WERI-Rb-1 (cell line): ENCODE results near the gene DNPH1.

Experiments used
- DNase-seq: peaks from one replicate; pipeline ENCODE4 v3.0.0-alpha.2; 2020
- H3K27ac ChIP-seq: fragments of 250-450 bp; sonication (Bioruptor Pico); 2 replicates; pipeline ENCODE4 v1.5.1; 2020; ENCODE audit warnings: mild to moderate bottlenecking, moderate library complexity
- H3K27me3 ChIP-seq: fragments of 250-450 bp; sonication (Bioruptor Pico); 2 replicates; pipeline ENCODE4 v1.5.1; 2021; ENCODE audit warnings: mild to moderate bottlenecking, low read depth, moderate library complexity; ENCODE audit not compliant: insufficient read depth, severe bottlenecking
- H3K36me3 ChIP-seq: fragments of 250-450 bp; sonication (Bioruptor Pico); 2 replicates; pipeline ENCODE4 v1.5.1; 2020; ENCODE audit warnings: mild to moderate bottlenecking, moderate library complexity
- H3K4me3 ChIP-seq: 2 replicates; pipeline ENCODE4 v1.5.1; 2011; ENCODE audit warnings: low read depth, mild to moderate bottlenecking, control low read depth, low read length
- H3K9me3 ChIP-seq: fragments of 250-450 bp; sonication (Bioruptor Pico); 2 replicates; pipeline ENCODE4 v1.5.1; 2021; ENCODE audit warnings: mild to moderate bottlenecking, moderate library complexity; ENCODE audit not compliant: severe bottlenecking
- CTCF ChIP-seq: IDR thresholded peaks from 2 replicates; pipeline ENCODE4 v1.5.1; 2011; ENCODE audit warnings: low read depth, mild to moderate bottlenecking, control low read depth, inconsistent platforms, low read length

Gene DNPH1

GRCh38 chr6:43261198-43261597, 31.9 kb upstream of the DNPH1 start:
- Histone ChIP-seq H3K4me3 (no peak overlapping the region), H3K27me3 (no peaks in the 10 kb centered on the region), H3K36me3 (no peaks in the 10 kb centered on the region), H3K27ac (no peak overlapping the region), H3K9me3 (no peaks in the 10 kb centered on the region)
- no peak for TF ChIP-seq CTCF
- no peak for DNase-seq

GRCh38 chr6:43260791-43261190, 31.5 kb upstream of the DNPH1 start:
- DNase-seq: no peak
- Histone ChIP-seq H3K36me3 (no peaks in the 10 kb centered on the region), H3K27me3 (no peaks in the 10 kb centered on the region), H3K27ac (no peak overlapping the region), H3K4me3 (no peak overlapping the region), H3K9me3 (no peaks in the 10 kb centered on the region)
- no peak for TF ChIP-seq CTCF

GRCh38 chr6:43258807-43259686, 29.8 kb upstream of the DNPH1 start:
- Histone ChIP-seq H3K27me3 (no peaks in the 10 kb centered on the region), H3K9me3 (no peaks in the 10 kb centered on the region), H3K4me3 (no peak overlapping the region), H3K36me3 (no peaks in the 10 kb centered on the region), H3K27ac (no peak overlapping the region)
- DNase-seq: peak; percentile 10
- TF ChIP-seq CTCF: no peak

- no peak overlapping the region for H3K4me3 ChIP-seq
- no peak for TF ChIP-seq CTCF
- no peak overlapping the region for H3K27ac ChIP-seq
- no peaks in the 10 kb centered on the region for H3K36me3 ChIP-seq
- DNase-seq: no peak
- no peaks in the 10 kb centered on the region for H3K9me3 ChIP-seq
- H3K27me3 ChIP-seq: no peaks in the 10 kb centered on the region
These were observed 28.9 kb upstream of the DNPH1 start for GRCh38 chr6:43258180-43258579.

GRCh38 chr6:43257367-43258145, 28.3 kb upstream of the DNPH1 start:
- no peaks in the 10 kb centered on the region for H3K36me3 ChIP-seq
- H3K9me3 ChIP-seq: no peaks in the 10 kb centered on the region
- no peaks in the 10 kb centered on the region for H3K27me3 ChIP-seq
- H3K4me3 ChIP-seq: no peak overlapping the region
- no peak for DNase-seq
- H3K27ac ChIP-seq: no peak overlapping the region
- TF ChIP-seq CTCF: no peak
